LNCAP (cell line): ENCODE data around the gene ATP8B1.

Source experiments
- CTCF ChIP-seq: fragments of 450-650 bp; IDR thresholded peaks from 2 replicates; pipeline ENCODE4 v1.5.1; 2017; ENCODE audit warnings: mild to moderate bottlenecking

ATP8B1 gene

DNA sequence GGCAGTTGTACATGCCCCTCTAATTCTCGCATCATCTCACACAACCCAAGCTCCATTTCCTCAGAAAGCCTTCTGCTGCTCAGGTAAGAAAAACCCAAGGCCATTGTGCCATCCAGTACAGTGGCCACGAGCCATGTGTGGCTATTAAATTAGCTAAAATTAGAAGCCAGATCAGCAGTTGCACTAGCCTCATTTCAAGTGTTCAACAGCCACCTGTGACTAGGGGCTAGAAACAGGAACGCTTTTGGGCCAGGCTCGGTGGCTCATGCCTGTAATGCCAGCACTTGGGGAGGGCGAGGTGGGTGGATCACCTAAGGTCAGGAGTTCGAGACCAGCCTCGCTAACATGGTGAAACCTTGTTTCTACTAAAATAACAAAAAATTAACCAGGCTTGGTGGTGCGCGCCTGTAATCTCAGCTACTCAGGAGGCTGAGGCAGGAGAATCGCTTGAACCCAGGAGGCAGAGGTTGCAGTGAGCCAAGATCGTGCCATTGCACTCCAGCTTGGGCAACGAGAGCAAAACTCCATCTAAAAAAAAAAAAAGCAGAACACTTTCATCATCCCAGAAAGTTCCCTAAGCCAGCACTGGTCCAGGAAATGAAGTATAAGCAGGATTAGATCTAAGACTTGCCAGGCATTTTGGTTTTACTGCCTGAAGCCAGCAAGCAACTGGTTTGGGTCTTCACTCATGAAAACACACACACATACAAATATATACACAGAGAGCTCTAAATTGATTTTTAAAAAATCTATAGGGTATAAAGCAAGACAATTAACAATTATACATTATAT, 35.7 kb downstream of the ATP8B1 start:
- TF ChIP-seq CTCF: no peak

- no peak for TF ChIP-seq CTCF
These were observed 38.1 kb downstream of the ATP8B1 start for GRCh38 chr18:57764995-57765394.

DNA sequence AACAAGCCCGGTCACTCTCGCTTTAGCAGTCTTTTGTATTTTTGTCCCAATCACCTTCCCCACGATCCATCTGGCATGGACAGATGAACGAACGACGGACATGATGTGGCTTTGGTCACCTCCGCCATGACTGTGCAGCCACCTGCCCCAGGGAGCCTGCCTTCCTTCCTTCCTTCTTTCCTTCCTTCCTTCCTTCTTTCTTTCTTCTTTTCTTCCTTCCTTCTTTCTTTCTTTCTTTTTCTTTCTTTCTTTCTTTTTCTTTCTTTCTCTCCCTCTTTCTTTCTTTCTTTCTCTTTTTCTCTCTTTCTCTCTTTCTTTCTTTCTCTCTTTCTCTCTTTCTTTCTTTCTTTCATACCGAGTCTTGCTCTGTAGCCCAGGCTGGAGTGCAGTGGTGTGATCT, 39.0 kb downstream of the ATP8B1 start:
- TF ChIP-seq CTCF: no peak

DNA sequence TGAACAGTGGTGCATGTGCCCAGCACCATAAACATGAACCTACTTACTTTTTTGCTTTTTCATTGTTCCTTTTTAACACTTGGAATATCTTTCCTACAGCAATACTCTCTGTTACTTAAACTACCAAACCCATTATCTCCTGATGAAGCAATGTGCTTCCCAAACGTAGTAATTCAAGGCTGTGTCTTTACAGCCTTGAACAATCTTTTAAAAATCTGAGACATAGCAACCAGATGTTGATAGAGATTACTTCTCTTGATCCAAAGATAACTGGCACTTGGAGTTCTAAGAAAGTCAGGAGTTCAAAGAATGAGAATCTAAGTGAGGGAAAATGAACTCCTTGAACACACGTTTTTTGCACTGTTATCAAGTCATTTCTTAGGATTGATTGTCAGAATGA, 40.4 kb downstream of the ATP8B1 start:
- no peak for TF ChIP-seq CTCF

GRCh38 chr18:57759650-57760049, 43.5 kb downstream of the ATP8B1 start:
- TF ChIP-seq CTCF: no peak

- no peak for TF ChIP-seq CTCF
These were observed 47.5 kb downstream of the ATP8B1 start for GRCh38 chr18:57755473-57756067.

DNA sequence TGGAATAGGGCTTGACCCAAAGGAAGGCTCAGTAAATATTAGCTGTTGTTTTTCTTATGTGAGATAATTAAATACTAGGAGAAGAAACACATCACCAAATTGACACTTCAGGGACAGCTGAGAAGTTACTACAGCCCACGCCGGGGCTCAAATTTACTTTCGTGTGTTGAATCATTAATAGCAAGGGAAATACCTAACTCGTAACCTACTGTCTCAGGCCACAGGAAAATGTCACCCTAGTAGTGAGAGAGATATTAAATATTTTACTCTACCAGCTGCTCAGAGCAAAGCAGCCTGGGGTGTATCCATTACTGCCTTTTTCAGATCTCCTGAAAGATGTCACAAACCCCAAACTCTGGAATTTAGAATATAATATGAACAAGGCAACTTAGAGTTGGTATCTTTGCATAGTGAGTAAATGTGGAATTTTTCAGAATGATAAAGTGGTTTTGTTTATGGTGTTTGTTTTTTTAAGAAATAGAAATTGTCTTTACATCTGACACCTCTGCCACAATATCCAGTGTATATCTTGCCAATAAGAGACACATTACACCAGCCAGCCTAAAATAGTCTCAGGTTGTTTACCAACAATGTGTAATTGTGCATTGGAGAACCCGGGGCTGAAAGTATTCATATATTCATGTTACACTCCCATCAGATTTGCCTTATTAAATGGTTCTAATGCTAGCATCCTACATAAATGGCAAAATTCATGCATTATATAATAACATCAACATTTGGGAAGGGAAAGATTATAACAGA, 48.4 kb downstream of the ATP8B1 start:
- TF ChIP-seq CTCF: no peak
